OCI-M2 (cell line): Measurements from ENCODE around the gene CD40LG.

Source experiments
- DNase-seq: peaks from one replicate; lab custom pipeline; 2025; ENCODE audit not compliant: unreplicated experiment; lab: John Stamatoyannopoulos, UW

Gene CD40LG

GRCh38 chrX:136647677-136648360 is at the start of gene CD40LG:
TSS of gene CD40LG (plus strand) at chrX:136648158. CDS start at chrX:136648249, 91 bp downstream.
- DNase-seq: no peak

GRCh38 chrX:136598631-136599030 is 49.3 kb upstream of the CD40LG start:
- DNase-seq: no peak

GRCh38 chrX:136600059-136600458 is 47.9 kb upstream of the CD40LG start:
- no peak for DNase-seq

- no peak for DNase-seq
These were observed 40.7 kb upstream of the CD40LG start for GRCh38 chrX:136607236-136607635.

GRCh38 chrX:136608295-136608933 is 39.5 kb upstream of the CD40LG start:
- DNase-seq: no peak

GRCh38 chrX:136616987-136617685 is 30.8 kb upstream of the CD40LG start:
- no peak for DNase-seq

- no peak for DNase-seq
These were observed 28.0 kb upstream of the CD40LG start for GRCh38 chrX:136619899-136620505.

- no peak for DNase-seq
These were observed 27.2 kb upstream of the CD40LG start for GRCh38 chrX:136620780-136621179.

- no peak for DNase-seq
These were observed 25.4 kb upstream of the CD40LG start for GRCh38 chrX:136622568-136622967.

GRCh38 chrX:136623396-136623795 is 24.6 kb upstream of the CD40LG start:
- no peak for DNase-seq

GRCh38 chrX:136625246-136625645 is 22.7 kb upstream of the CD40LG start:
- no peak for DNase-seq

GRCh38 chrX:136626237-136626636 is 21.7 kb upstream of the CD40LG start:
- no peak for DNase-seq

GRCh38 chrX:136626891-136627290 is 21.1 kb upstream of the CD40LG start:
- DNase-seq: no peak

GRCh38 chrX:136627409-136627808 is 20.5 kb upstream of the CD40LG start:
- DNase-seq: no peak

GRCh38 chrX:136629084-136629750 is 18.7 kb upstream of the CD40LG start:
- DNase-seq: no peak

GRCh38 chrX:136630881-136631280 is 17.1 kb upstream of the CD40LG start:
- DNase-seq: no peak

- no peak for DNase-seq
These were observed 12.7 kb upstream of the CD40LG start for GRCh38 chrX:136635235-136635634.

- DNase-seq: no peak
These were observed 11.8 kb upstream of the CD40LG start for GRCh38 chrX:136636121-136636520.

- DNase-seq: no peak
These were observed 8.3 kb upstream of the CD40LG start for GRCh38 chrX:136639506-136640176.

- no peak for DNase-seq
These were observed 4.7 kb upstream of the CD40LG start for GRCh38 chrX:136643243-136643642.
